GM18520 (cell line): Measurements from ENCODE around the gene PRKCH.

Experiments used
- ATAC-seq: cut with Tn5 transposase; IDR thresholded peaks from one replicate; pipeline ENCODE4 v1.9.1; 2021; ENCODE audit not compliant: unreplicated experiment

PRKCH gene

DNA sequence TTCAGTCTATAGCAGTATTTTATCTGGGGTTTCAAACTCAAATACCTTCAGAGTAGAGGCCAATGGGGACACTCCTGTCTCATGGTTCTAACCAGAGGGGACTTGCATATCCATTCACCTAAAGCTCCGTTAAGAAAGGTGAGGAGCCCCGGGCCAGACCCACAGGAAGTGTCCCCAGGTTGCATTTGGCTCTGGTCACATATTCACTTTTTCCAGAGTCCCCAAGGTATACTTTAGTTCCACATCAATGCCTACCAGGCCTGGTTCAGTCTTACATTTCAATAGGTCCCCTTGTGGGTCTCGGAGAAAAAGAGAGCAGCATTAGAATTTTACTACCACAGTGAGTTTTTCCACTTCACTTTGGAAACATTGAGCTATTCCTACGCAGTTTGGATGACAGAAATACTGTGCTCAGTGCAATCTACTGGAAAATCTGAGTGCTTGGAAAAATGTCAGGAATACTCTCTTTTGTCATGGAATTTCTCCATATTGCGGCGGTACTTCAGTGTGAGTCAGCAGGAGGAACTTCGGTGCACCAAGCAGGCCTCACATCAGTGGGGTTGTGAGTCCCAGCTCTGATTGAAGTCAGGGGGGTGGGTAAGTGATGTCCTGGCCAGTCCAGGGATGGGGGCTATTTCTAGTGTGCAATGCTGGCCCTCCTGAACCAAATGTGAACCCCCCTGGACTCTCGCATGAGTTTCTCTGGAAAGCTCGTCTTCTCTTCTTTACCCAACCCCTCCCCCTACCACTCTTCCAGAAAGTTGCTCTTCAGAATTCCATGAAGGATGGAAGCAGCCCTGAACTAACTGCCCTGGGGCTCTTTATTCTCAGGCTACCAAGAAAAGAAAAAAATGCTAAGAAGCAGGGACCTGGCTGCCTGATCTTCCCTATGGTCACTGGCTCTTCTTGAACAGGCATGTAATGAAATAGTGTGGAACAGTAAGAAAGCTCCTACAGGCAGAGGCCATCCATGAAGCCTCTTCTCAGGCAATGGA lies 184.7 kb downstream of the PRKCH start:
- ATAC-seq: no peak

DNA sequence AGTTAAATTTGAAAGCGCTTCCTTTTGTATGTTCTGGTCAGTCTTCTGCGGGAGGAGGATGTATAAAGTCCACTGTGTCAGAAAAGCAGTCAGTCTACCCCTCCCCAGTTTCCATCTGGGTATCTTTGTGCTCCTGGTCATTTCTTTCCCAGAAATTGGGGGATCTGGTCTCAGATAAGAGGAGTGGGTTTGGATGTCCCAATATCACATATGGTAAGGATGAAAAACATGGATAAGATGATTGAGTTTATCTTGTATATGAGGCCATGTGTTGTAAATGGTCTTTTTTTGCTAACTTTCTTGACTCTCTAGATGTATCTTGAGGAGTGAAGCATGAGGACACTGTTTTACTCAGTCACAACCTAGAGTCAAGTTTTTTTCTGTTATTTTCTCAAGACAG lies 187.1 kb downstream of the PRKCH start:
- ATAC-seq: no peak

DNA sequence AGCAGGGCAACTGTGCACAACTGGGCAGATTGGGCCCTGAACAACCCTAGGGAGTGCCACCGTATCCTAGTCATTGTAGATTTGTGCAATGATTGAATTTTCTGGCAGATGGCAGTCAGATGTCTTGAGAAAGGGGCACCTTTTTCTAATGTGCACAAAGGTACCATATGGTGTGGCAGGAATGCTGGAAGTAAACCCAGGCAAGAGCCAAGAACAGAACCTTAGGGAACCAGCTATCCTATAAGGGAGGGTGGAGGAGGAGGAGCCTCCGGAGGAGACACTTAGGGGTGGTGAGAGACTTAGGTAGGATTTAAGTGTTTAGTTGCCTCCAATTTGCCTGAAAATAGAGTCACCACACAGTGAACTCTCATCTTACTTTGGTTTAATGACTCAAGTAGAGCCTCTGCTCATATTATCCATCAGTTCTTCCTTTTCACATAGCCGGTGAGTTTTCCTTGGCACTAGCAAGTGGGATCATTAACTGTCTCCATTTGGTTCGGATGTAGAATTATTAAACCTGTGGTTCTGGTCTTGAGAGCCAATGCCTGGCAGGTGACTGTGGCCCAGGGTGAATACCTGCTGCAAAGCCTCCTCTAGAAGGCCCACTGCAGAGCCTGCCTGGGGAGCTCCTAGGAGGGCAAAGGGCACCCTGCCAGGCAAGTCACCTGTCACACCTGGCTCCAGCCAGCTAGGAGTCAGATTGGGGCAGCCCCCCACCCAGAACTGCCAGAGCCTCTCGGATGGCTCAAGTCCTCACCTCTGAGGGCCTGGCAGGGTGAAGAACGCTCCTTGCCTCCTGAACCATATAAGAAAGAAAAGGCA lies 189.6 kb downstream of the PRKCH start:
- ATAC-seq: no peak

DNA sequence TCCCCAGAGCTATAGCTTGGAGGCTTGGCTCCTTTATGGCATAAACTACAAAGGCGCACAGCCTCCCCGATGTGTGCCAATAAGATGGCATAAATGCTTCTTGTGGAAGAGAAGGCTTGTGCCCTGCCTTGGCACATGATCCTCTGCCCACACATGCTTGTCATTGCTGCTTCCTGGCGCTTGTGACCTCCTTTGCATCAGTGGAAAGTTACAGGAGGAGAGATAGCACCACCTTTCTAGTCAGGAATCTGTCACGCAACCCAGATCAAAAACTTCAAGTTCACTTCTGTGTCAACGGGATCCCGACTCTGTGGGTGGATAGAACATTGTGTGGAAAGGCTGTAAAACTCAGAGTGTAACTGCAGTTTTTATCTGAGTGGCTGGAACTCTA lies 190.2 kb downstream of the PRKCH start:
- ATAC-seq: no peak

DNA sequence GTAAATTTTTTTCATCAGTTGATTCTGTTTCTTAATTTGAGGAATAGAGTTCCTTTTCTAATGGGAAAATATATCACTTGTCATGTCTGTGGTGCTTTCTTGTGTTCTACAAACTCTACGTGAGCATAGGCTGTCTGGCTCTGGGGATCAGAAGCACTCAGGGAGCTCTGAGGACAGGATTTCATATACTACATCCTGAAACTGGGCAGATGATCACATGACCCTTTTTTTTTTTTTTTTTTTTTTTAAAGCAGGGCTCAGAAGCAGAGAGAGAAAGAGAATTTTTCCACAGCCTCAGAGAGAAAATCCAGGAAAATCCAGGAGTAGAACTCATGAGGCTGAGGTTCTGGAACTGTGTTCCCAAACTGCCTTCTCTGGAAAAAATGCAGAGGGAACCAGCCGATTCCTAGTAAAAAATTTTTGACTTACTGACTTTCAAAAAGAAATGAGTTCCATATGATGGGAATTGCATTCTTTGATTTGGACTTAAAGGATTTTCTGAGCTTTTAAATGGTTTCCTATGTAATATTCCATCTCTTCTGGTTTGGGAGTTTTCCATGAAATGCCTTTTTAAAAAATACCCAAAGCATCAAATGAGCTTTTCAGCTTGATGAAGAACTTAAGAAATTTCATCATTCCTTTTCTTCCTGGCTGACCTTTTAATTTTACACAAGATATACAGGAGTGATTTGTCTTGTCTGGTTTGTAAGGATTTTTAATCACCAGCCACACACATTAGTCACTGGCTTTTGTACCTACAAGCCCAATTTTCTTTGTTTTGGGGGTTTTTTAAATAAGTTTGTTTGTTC lies 190.9 kb downstream of the PRKCH start:
- ATAC-seq: no peak

DNA sequence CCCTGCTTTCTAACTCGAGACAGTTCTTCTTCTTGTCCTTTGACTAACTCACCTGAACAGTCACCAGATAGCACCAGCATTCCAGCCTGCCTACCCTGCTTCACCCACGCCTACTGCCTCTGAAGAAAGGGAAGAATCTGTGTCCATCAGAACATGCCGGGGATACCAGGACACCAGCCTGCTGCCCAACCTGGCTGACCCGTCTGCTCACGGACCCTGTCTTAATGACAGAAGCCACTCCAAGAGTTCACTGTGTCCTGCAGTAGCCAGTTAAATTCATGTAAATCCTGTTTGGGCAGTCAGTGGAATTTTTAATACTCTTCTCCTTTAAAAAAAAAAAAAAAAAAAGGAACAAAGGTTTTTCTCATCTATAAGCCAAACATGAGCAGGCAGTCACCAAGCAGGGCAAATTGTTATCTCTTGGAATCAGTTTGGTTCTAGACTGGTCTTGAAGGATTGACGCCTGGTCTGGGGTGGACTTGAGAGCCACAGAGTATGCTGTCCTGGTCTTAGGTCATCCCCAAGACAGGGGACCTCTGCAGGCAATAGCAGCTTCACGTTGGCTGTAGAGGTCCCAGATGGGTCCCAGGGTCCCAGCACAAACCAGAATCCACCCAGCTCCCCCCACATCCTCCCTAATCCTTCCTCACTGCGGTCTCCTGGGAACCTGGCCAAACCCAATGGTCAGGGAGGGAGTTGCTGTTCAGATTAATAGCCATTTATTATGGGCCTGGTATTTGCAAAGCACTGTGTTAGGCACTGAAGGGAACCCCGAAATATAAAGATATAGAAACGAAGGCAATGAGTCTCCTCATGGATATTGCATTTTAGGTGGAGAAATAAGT lies 192.8 kb downstream of the PRKCH start:
- no peak for ATAC-seq

DNA sequence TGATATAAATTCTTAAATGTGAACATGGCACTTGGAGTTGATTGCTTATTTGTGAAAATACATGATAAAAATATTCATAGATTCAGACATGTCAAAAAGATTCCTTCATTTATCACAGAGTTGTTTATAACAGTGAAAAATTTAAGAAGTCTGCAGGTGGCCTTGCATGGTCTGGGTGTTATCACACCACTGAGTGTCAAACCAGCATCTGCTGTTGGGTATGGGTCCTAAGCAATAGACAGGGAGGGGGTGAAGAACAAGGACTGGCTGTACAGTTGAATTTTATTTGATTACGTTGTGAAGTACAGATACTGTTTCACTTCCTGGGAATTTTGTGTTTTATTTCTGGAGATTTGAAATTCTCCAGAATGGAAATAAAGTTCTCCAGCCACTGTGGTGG lies 193.5 kb downstream of the PRKCH start:
- ATAC-seq: no peak

DNA sequence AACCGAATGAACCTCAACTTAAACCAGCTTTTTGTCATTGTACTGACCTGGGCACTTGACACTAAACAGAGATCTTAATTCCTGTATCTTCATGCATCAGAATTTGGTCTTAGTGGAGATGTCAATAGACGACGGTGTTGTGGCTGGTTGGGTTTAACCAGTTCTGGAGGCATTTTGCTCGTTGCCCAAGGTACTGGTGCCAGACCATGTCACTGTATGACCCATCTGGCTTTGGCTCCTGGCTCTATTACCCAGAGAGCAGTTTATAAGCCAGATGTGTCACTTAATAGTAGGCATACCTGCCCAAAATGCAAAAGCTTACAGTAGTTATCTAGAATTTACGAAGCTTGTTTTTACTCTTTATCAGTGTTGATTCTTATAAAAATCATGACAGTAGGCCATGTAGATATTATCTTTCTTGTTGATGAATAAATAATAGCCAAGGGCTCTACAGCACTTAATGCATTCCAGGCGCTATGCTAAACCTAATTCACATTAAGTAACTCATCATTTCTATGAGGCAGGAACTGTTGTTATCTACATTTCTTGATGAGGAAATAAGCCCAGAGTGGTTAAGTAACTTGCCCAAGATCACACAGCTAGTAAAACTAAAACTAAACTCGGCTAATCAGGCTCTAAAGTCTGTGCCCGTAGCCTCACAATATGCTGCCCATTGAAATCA lies 194.2 kb downstream of the PRKCH start:
- ATAC-seq: no peak

DNA sequence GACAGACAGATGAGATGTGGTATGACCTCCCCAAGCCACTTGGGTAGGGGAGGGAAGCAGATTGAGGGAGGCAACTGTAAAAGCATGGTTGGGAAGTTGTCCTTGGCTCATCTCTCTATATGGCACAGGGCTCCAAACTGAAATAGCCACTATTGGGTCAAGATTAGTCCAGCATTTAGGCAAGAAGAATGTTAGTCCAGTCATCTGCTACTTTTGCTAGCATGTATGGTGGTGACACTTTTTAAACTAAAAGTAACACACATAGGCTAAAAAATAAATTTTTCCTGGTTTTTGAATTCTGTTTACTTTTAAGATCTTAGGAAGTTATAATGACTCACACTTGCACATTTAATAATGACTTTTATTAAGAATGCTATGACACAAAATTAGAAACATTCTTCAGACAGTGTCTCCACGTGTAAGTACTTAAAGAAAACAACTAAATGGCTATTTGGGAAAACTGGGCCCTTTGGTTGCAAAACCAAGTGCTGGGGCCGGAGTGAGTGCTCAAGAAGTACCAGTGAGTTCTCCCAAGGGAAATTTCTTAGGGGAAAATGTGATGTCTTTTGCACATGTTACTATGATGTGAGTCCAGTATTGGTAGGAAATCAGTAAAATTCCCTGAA lies 194.9 kb downstream of the PRKCH start:
- ATAC-seq: no peak

DNA sequence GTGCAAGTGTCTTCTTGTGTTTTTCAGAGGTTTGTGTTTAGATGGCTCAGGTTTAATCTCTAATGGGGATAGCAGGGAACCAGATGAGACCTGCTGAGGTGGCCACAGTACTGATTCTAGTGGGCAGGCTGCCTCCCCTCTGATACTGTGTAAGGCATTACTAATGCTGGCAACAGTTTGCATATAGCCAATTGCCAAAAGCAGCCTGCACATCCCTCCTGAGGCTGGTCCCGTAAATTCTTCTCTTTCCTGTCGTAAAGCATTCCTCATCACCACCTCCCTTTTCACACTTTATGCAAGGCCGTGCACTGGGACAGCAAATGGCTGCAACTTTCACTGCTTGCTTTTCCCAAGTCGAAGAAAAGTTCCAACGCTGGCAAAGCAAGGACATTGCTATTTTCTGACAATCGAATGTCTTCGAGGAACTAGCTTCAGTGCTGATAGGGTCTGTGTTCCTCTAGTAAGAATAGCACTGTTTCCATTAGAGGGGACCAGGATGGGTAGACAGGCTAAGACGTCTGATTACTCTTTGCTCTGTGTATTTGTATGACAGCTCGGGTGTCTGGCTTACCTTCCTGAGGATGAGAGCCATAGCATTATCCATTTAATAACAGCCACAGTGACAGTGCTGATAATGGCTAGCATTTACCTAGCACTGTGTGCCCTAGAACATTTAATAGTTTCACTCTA lies 195.7 kb downstream of the PRKCH start:
- no peak for ATAC-seq

DNA sequence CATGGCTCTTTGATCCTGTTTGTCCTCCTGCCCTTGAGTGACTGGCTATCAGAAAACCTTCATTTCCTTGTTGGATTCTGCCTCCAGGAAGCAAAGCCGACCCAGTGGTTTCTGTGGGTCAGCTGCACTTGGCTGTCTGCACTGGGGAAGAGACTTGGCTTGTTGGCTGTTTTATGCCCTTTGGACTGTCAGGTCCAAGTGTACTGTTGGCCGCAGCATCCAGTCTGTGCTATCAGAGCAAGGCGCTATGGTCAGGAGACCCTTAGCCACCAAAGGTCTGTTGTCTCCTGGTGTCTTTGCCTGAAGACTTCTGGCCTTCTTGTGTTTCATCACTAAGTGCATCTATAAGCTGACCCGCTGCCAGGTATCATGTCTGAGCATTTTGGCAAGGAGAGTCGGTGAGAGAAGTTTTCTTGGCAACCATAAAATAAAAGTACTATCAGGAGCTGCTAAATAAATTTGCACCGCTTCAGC lies 196.6 kb downstream of the PRKCH start:
- ATAC-seq: no peak

DNA sequence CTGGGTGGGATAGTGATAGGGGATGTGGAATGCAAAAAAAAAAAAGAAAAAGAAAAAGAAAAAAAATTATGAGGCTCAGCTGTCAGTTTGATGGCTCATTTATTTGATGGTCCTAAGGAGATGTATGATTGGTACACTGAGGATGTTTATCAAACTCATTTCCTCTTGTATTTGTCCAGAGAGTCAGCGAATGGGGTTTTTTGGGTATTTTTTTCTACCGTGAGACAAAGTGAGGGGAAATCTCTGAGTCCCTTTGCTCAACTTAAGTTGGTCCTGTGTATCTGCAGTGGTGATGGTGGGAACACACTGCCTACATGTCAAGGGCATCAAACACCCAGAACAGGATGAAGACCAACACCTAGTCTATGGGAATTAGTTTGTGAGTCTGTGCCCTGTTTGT lies 197.0 kb downstream of the PRKCH start:
- ATAC-seq: no peak

DNA sequence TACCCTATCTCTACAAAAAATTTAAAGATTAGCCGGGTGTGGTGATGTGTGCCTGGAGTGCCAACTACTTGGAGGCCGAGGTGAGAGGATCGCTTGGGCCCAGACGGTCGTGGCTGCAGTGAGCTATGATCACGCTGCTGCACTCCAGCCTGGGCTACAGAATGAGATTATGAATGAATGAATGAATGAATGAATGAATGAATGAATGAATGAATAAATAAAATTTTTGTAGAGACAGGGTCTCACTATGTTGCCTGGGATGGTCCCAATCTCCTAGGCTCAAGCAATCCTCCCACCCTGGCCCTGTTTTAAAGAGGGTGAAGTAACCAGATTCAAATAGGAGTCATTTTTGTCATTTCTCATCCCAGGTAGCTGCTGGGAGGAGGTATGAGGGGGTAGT lies 197.7 kb downstream of the PRKCH start:
- no peak for ATAC-seq

DNA sequence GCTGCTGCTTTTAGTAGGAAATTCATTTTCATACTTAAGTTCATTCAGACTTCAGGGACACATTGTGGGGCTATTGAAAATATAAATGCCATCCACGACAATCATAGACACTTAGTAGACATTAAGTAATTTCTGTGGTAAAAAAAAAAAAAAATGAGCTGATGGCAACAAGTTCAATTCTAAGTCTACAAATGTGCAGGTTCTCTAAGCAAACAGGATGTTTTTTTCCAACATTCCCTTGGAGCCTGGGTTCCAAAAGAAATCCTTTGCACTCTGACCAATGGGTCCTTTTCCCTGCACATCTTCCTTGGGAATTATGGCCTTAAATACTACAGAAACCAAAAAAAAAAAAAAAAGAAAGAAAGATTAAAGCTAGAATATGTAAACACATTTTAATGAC lies 198.4 kb downstream of the PRKCH start:
- ATAC-seq: no peak

DNA sequence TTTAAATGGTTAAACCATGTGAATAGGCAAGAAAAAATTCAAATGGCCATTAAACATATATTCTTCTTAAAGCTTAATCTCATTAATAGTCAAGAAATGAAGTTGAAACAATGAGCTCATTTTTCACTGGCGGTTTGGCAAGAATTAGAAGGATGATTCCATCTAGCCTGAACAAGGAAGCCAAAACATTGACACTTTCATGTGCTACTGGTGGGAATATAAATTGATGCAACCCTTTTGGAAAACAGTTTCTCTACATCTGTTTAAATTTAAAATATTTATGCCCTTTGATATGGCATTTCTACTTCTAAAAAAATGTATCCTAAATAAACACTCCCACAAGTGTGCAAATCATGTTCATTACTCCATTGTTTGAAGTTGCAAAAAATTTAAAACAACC lies 199.2 kb downstream of the PRKCH start:
- no peak for ATAC-seq

DNA sequence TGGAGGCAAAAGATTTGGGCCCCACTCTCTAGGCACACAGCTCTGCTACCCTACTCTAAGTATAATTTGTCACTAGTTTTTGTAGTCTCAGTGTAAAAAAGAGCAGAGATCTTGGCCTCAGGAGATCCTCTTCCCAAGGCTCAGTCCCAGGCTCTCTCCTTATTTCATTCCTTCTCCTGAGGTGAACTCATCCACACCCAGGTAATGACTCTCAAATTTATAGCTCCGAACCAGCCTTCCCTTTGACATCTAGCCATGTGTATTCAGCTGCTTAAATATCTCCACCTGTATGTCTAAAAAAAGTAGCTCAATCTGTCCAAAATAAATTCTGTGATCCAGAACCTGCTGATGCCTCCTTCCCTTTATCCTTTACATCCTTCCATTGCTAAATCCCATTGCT lies 200.4 kb downstream of the PRKCH start:
- no peak for ATAC-seq

DNA sequence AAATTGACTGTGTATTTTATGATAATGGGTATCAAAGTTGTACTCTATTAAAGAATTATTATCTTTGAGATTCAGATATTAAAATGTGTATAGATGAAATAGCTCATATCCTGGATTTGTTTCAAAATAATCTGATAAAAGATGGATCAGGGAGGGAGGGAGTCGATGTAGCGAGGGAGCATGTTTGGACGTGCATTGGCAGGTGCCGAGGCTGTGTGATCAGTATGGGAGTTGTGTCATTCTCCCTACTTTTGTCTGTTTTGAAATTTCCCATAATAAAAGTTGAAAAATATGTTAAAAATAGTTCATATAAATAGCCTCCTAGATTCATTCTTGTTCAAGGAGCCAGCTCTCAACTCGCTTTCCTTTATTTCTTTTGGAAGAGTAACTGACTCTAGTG lies 202.4 kb downstream of the PRKCH start:
- ATAC-seq: no peak

DNA sequence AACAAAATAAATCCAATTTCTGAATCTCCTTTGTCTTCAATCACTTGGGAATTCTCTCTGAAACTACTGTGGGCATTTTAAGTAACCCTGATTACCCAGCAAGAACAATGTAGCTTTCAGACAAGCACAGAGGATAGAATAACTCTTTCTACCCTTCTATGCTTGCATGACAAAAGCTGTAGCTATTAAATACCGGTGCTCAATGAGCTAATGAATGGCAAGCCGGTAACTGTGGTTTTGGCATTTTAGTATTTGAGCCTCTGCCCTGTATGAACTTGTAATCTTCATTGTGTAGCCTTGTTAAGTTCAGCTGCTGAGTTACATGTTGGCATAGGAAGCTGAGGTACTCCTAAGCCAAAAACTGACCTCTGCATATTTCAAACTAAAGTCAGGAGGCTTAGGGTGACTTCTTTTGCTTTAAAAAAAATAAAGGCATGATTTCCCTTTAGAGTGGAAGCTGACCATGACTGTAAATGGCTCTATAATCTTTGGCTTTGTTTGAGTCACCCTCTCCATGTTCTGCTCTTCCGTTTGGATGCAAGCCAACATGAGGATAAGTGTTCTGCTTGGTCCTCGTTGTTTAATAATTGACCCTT lies 202.9 kb downstream of the PRKCH start:
- no peak for ATAC-seq
